ENCODE data around the gene COL4A2. TPM values are rescaled to one million over a fixed set of nuclear protein-coding genes. Genes with fewer than 3 reads are reported as not detected.

COL4A2 gene
- total RNA-seq, 2 experiments from 2014 or later: not detected

DNA sequence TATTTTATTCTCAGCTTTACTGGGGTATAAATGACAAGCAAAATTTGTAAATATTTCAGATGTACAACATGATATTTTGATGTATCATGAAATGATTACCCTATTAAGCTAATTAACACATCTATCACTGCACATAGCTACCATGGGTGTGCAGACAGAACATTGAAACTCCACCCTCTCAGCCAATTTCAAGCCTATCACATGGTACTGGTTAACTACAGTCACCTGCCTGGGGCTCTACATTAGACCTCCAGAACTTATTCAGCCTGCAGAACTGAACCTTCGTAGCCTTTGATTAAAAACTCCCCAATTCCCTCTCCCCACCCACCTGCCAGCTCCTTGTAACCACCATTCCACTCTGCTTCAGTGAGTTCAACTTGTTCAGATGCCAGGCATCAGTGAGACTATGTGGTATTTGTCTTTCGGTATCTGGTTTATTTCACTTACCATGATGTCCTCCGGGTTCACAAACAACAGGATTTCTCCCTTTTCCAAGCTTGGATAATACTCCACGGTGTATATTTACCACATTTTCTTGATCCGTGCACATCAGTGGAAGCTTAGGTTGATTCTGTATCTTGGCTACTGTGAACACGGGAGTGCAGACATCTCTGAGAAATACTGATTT lies 235.2 kb downstream of the COL4A2 start:
- Mint-ChIP-seq H3K4me3 (no peak overlapping the region), H3K4me1 (peaks cover 1% of the 10 kb centered on the region), H3K27ac (no peak overlapping the region), H3K36me3 (ENCODE audit: low read depth) (peaks cover 2% of the 10 kb centered on the region), H3K9me3 (peaks cover 3% of the 10 kb centered on the region), H3K27me3 (no peaks in the 10 kb centered on the region)
- POLR2A ChIA-PET: no interaction called here
- DNase-seq: no peak
- CTCF ChIA-PET: no interaction called here

DNA sequence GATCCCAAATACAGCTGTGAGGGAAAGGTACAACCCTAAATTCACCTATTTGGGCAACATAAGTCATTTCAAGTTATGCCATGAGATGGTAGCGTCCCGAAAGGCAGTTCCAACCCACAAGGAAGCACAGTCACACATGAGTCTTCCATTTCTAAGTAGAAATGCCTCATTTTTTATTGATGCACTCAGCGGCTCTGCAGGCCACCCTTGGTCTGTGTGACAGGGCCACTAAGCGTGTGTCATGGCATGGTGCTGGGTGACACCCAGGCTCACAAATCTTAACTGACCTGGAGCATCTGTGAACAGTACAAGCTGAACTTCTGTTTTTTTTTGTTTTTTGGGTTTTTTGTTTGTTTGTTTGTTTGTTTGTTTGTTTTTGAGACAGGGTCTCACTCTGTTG lies 239.3 kb downstream of the COL4A2 start:
- CTCF ChIA-PET: interaction anchor here (1.1 kb wide), 1 partner anchor 14 kb away, joined by 3 read pairs; no protein-coding TSS in a partner anchor
- peaks cover 3% of the 10 kb centered on the region for H3K9me3 Mint-ChIP-seq

DNA sequence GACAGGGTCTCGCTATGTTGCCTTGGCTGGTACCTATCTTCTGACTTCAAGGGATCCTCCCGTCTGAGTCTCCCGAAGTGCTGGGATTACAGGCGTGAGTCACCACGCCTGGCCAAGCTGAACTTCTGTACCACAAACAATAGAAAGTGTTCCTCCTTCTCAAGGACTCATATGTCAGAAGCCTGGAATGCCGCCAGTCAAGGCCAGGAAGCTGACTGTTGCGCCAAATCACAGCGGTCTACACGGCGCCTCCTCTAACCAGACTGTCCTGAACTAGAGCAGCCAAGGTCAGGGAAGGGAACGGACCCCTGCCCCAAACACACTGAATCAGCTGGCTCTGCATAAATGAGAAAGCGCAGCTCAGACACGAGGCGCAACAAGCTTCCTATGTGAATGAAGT lies 239.8 kb downstream of the COL4A2 start:
- ChIA-PET CTCF (interaction anchor here (1.1 to 1.6 kb wide), 2 partner anchors 15 to 19 kb away, joined by 3 read pairs; no protein-coding TSS in a partner anchor), POLR2A (no interaction called here)
- DNase-seq: no peak
- no peak overlapping the region for H3K4me3 Mint-ChIP-seq
- no peaks in the 10 kb centered on the region for H3K27me3 Mint-ChIP-seq
- no peak overlapping the region for H3K27ac Mint-ChIP-seq
- H3K9me3 Mint-ChIP-seq: peaks cover 3% of the 10 kb centered on the region
- H3K4me1 Mint-ChIP-seq: no peaks in the 10 kb centered on the region
- H3K36me3 Mint-ChIP-seq (ENCODE audit: low read depth): peaks cover 2% of the 10 kb centered on the region

More for the DNA sequence above, 239.3 kb downstream of the COL4A2 start:
- Mint-ChIP-seq H3K4me3 (no peak overlapping the region), H3K36me3 (ENCODE audit: low read depth) (peaks cover 2% of the 10 kb centered on the region), H3K4me1 (no peaks in the 10 kb centered on the region), H3K27me3 (no peaks in the 10 kb centered on the region), H3K27ac (no peak overlapping the region)
- DNase-seq: no peak
- POLR2A ChIA-PET: no interaction called here

DNA sequence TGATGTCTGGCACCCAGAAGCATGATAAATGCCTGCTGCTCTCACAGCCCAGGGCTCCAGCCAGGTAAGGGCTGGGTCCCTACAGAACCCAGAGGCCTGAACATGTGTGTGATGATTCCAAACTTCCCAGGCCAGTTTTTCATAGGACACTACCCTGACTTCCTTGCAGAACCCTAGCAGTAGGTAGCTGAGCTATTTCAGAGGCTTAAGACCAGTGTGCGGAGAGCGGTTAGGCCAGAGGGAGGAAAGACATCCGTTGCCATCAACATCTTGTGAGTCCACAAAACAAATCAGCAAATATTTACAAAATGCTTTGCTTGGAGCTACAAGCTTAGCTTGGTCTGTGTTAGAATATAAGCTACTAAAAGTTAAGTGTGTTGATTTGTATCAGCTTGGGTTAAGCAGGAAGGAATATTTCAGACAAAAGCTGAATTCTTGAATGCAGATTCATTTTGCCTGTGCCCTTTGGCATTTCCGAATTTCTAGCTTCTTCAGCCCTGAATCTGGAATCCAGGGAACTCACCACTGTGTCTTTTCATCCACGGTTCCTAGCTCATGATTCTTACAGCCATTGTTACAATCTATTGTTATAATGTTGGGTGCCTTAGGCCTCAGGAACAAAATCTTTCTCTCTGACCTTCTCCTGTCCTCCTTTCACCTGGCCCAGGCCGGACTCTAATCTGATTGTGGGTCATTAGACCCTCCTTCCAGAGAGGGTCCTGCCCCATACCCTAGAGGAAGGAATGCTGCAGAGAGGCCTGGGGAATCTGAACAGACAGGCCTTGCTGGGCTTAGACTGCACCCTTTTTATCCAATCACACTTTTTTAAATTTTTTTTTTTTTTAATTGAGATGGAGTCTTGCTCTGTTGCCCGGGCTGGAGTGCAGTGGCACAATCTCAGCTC lies 242.1 kb downstream of the COL4A2 start:
- DNase-seq: no peak
- Mint-ChIP-seq H3K4me1 (no peaks in the 10 kb centered on the region), H3K9me3 (peaks cover 3% of the 10 kb centered on the region), H3K4me3 (no peak overlapping the region), H3K27ac (no peak overlapping the region), H3K36me3 (ENCODE audit: low read depth) (peaks cover 2% of the 10 kb centered on the region), H3K27me3 (no peaks in the 10 kb centered on the region)
- POLR2A ChIA-PET: interaction anchor here (0.6 kb wide), 1 partner anchor 269 kb away, joined by 3 read pairs; no protein-coding TSS in a partner anchor
- CTCF ChIA-PET: interaction anchor here (1.6 kb wide), 1 partner anchor 8 kb away, joined by 3 read pairs; no protein-coding TSS in a partner anchor

DNA sequence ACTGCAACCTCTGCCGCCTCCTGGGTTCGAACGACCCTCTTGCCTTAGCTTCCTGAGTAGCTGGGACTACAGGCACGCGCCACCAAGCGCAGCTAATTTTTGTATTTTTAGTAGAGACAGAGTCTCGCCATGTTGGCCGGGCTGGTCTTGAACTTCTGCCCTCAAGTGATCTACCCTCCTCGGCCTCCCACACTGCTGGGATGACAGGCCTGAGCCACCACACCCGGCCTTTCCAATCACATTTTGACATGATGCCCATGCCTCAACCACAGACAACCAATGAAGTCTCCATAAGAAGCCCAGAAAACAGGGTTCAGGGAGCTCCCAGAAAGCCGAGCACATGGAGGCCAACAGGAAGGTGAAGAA lies 242.7 kb downstream of the COL4A2 start:
- Mint-ChIP-seq H3K4me1 (no peaks in the 10 kb centered on the region), H3K27ac (no peak overlapping the region), H3K27me3 (no peaks in the 10 kb centered on the region), H3K36me3 (ENCODE audit: low read depth) (peaks cover 2% of the 10 kb centered on the region), H3K4me3 (no peak overlapping the region), H3K9me3 (peaks cover 2% of the 10 kb centered on the region)
- CTCF ChIA-PET: interaction anchor here (1.6 kb wide), 1 partner anchor 9 kb away, joined by 3 read pairs; no protein-coding TSS in a partner anchor
- POLR2A ChIA-PET: no interaction called here
- no peak for DNase-seq

DNA sequence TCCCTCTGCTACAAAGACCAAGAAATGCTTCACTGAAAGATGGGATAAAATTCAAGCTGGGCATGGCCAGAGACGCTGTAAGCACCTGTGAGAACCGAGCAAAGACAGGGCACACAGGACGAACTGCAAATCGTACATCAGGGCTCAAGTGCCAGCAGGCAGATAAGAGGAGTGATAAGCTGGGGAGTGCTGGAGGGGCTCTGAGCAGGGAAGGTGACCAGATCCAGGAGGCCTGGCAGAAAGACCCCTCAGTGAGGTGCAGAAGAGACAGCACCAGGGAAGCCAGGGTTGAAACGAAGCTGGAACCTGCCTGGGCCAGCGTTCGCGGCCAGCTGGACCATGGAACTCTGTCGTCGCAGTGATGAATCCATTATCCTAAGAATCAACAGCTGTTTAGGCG lies 244.2 kb downstream of the COL4A2 start:
- ChIA-PET CTCF (no interaction called here), POLR2A (no interaction called here)
- H3K36me3 Mint-ChIP-seq (ENCODE audit: low read depth): no peaks in the 10 kb centered on the region
- H3K27me3 Mint-ChIP-seq: no peaks in the 10 kb centered on the region
- H3K27ac Mint-ChIP-seq: no peak overlapping the region
- DNase-seq: no peak
- H3K4me1 Mint-ChIP-seq: no peaks in the 10 kb centered on the region
- H3K4me3 Mint-ChIP-seq: no peak overlapping the region
- H3K9me3 Mint-ChIP-seq: no peaks in the 10 kb centered on the region

DNA sequence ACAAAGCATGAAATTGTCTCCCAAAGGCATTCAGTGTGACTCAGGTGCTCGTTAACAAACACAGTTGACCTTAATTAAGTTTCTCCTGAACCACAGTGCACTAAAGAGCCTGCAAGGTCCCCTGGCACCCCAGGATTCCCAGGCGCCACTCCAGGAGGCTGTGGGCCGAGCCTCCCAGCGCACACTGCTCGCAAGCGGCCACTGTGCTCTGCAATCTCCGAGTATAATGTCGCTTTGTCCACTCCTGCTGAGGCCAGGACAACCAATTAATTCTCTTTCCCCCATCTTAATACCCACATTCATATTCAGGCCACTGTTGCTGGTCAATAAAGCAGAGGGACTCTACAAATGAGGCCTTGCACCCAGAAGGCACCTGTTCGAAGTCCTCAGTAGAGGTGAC lies 245.7 kb downstream of the COL4A2 start:
- Mint-ChIP-seq H3K9me3 (no peaks in the 10 kb centered on the region), H3K27ac (no peak overlapping the region), H3K4me1 (peaks cover 2% of the 10 kb centered on the region), H3K36me3 (ENCODE audit: low read depth) (peaks cover 2% of the 10 kb centered on the region), H3K4me3 (no peak overlapping the region), H3K27me3 (no peaks in the 10 kb centered on the region)
- CTCF ChIA-PET: no interaction called here
- POLR2A ChIA-PET: no interaction called here
- DNase-seq: no peak

DNA sequence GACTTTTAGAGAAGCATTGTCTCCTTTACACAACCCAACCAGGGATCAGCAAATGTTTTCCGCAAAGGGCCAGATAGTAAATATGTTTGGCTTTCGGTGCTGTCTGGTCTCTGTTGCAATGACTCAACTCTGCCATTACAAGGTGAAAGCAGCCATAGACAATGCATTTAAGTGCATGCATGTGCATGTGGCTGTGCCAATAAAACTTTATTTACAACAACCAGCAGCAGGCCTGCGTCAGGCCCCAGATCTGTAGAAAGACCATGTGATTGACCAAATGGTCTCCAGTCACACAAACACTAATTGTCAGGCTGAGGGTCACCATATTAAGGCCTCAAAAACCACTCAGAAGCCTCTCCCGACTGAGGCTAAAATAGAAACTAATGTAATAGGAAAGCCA lies 246.3 kb downstream of the COL4A2 start:
- peaks cover 2% of the 10 kb centered on the region for H3K36me3 Mint-ChIP-seq (ENCODE audit: low read depth)
- CTCF ChIA-PET: interaction anchor here (1.0 kb wide), 1 partner anchor 12 kb away, joined by 3 read pairs; no protein-coding TSS in a partner anchor
- no peaks in the 10 kb centered on the region for H3K27me3 Mint-ChIP-seq
- no peak overlapping the region for H3K27ac Mint-ChIP-seq
- peaks cover 2% of the 10 kb centered on the region for H3K4me1 Mint-ChIP-seq
- H3K9me3 Mint-ChIP-seq: no peaks in the 10 kb centered on the region
- POLR2A ChIA-PET: no interaction called here
- no peak for DNase-seq
- H3K4me3 Mint-ChIP-seq: no peak overlapping the region

DNA sequence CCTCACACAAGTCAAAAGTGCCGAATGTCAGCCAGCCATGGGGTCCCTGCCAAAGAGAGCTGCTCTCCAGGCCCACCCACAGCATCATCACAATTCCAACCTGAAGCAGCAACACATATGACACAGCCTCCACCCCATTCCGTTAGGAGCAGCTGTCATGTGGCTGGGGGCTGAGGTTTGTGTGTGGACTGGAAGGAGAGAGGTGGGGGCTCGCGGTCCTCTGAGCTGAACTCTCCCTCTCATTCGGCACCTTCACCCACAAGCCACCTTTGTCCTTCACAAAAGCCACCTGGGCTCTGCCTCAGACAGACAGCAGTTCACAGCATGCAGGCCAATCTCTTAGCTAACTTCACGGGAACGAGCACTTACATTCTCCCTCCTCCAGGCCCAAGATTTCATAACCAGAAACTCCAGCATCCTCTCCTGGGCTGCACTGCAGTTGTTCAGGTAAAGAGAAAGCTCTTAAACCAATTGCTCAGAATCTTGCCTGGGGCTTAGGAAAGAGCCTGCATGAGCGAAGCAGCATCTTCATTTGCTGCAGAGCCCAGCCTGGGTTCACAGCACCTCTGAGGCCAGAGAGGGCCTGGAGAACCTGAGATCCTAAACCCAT lies 247.2 kb downstream of the COL4A2 start:
- Mint-ChIP-seq H3K27me3 (no peaks in the 10 kb centered on the region), H3K9me3 (no peaks in the 10 kb centered on the region), H3K36me3 (ENCODE audit: low read depth) (peaks cover 3% of the 10 kb centered on the region), H3K4me3 (no peak overlapping the region), H3K4me1 (peaks cover 2% of the 10 kb centered on the region), H3K27ac (no peak overlapping the region)
- ChIA-PET POLR2A (no interaction called here), CTCF (interaction anchor here (1.0 kb wide), 2 partner anchors 13 to 19 kb away, joined by 3 read pairs; no protein-coding TSS in a partner anchor)
- DNase-seq: no peak

DNA sequence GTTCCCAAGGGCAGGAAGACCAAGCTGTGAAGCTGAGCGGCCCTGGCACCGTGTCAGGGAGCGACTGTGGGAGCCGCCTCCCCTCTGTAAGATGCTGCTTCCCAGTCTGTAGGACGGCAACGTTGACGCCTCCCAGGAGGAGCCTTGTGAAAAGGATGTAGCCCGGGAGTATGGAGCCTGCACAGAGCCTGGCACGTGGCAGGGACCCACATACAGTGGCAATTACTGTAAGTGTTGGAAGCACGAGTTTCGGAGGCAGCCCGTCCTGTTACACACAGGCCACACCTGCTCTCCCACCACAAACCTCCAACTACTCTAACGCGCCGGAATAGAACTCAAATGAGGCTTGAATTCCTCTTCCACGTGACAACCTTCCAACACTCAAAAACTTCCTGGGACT lies 247.9 kb downstream of the COL4A2 start:
- ChIA-PET CTCF (interaction anchor here (1.0 kb wide), 1 partner anchor 20 kb away, joined by 3 read pairs; no protein-coding TSS in a partner anchor), POLR2A (no interaction called here)
- H3K27ac Mint-ChIP-seq: no peak overlapping the region

DNA sequence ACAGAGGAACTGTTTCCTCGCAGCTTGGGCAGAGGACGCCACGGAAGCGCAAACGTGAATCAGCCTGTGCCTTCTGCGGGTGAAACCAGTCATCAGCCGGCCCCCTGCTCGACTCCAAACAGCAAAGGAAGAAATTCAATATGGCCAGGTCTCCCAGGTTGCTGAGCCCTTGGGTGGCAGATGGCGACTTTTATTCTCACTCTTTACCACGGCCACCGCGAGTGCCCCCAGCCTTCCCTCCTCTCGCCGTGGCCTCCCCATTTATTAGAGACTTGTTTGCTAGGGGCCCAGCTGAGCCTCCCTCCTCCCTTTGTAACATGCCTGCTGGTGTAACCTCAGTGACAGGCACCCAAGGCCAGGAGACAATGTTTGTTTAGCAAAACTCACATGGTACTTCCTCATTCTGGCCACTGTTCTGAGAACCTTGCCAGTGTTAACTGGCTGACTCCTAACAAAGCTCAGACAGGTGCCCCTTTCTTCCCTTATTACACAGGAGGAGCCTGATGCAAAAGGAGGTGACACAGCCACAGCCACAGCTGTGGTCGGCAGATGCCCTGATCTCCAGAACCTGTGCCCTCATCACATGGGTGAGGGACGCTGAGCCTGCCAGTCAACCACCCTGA lies 248.6 kb downstream of the COL4A2 start:
- Mint-ChIP-seq H3K27ac (no peak overlapping the region), H3K36me3 (ENCODE audit: low read depth) (peaks cover 3% of the 10 kb centered on the region), H3K27me3 (peaks cover 2% of the 10 kb centered on the region), H3K9me3 (no peaks in the 10 kb centered on the region), H3K4me3 (no peak overlapping the region), H3K4me1 (peaks cover 9% of the 10 kb centered on the region)
- DNase-seq: no peak
- POLR2A ChIA-PET: no interaction called here
- CTCF ChIA-PET: no interaction called here

More for the DNA sequence above, 247.9 kb downstream of the COL4A2 start:
- no peaks in the 10 kb centered on the region for H3K9me3 Mint-ChIP-seq
- H3K4me3 Mint-ChIP-seq: no peak overlapping the region
- H3K36me3 Mint-ChIP-seq (ENCODE audit: low read depth): peaks cover 3% of the 10 kb centered on the region
- H3K27me3 Mint-ChIP-seq: no peaks in the 10 kb centered on the region
- DNase-seq: no peak
- H3K4me1 Mint-ChIP-seq: peaks cover 4% of the 10 kb centered on the region

DNA sequence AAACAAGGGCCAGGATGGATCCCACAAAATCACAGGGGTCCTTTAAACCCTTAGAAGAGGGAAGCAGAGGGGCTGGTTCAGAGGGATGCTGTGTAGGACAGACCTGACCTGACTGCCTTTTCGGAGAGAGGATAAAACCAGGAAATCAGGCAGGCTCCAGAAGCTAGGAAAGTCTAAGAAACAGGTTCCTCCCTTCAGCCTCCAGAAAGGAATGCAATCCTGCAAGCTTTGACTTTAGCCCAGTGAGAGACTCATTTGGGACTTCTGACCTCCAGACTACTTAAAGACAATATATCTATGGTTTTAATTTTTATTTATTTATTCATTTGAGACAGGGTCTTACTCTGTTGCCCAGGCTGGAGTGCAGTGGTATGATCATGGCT lies 249.1 kb downstream of the COL4A2 start:
- CTCF ChIA-PET: no interaction called here
- no peak overlapping the region for H3K4me3 Mint-ChIP-seq
- H3K27me3 Mint-ChIP-seq: peaks cover 4% of the 10 kb centered on the region
- H3K4me1 Mint-ChIP-seq: peaks cover 12% of the 10 kb centered on the region
- DNase-seq: no peak
- H3K36me3 Mint-ChIP-seq (ENCODE audit: low read depth): peaks cover 3% of the 10 kb centered on the region
- POLR2A ChIA-PET: no interaction called here
- H3K27ac Mint-ChIP-seq: no peak overlapping the region
- no peaks in the 10 kb centered on the region for H3K9me3 Mint-ChIP-seq

DNA sequence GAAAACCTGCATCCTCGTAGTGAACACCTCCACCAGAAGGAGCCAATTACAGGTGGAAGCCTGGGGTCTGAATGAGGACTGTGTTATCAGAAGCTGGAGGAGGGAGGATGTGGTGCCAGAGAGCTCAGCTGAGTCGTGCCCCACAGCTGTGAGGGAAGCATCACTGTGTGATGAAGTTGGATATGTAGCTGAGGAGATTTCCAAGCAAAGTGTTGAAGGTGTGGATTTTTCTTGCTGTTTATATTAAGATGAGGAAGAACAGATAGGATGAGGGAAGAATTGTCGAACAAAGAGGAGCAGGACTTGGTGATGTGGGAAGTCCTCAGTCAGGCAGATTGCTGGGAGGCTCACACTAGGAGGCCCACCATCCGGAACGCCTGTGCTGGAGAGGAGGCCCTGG lies 250.0 kb downstream of the COL4A2 start:
- no peak overlapping the region for H3K4me3 Mint-ChIP-seq
- CTCF ChIA-PET: no interaction called here
- H3K27ac Mint-ChIP-seq: no peak overlapping the region

More for the DNA sequence above, 250.0 kb downstream of the COL4A2 start:
- Mint-ChIP-seq H3K27me3 (peaks cover 6% of the 10 kb centered on the region), H3K9me3 (no peaks in the 10 kb centered on the region), H3K4me1 (peaks cover 14% of the 10 kb centered on the region), H3K36me3 (ENCODE audit: low read depth) (peaks cover 5% of the 10 kb centered on the region)
- POLR2A ChIA-PET: no interaction called here
- DNase-seq: no peak

All from activated CD4-positive, alpha-beta T cell treated with anti-CD3 and anti-CD28 coated beads, Interleukin-2, amount 10 ng/mL, durations not matched to agents 7 days and 5 days (primary cell).